Hematopoietic multipotent progenitor cell (in vitro differentiated cells): ENCODE data around the gene EIF2S1. TPM values are rescaled to one million over a fixed set of nuclear protein-coding genes. Genes with fewer than 3 reads are reported as not detected.
"Not testable (repeated sequence)": the region's sequence is repeated elsewhere in the genome, so short reads cannot be mapped to it uniquely, and the experiment has no call there.

Experiments used
- DNase-seq, 3 donors: peaks; one replicate each; pipeline ENCODE4 v3.0.0-alpha.2; 2011 to 2015; ENCODE audit warnings: low read depth in 2 of 3, low spot score in 2 of 3
- total RNA-seq: library from RNA; depleted of rRNA; stranded (reverse); fragments of >200 nt; gene quantifications from one replicate; pipeline ENCODE4 v1.2.3, GENCODE V29; 2012

Gene EIF2S1
- total RNA-seq, 1 donor: 20.2 TPM

DNA sequence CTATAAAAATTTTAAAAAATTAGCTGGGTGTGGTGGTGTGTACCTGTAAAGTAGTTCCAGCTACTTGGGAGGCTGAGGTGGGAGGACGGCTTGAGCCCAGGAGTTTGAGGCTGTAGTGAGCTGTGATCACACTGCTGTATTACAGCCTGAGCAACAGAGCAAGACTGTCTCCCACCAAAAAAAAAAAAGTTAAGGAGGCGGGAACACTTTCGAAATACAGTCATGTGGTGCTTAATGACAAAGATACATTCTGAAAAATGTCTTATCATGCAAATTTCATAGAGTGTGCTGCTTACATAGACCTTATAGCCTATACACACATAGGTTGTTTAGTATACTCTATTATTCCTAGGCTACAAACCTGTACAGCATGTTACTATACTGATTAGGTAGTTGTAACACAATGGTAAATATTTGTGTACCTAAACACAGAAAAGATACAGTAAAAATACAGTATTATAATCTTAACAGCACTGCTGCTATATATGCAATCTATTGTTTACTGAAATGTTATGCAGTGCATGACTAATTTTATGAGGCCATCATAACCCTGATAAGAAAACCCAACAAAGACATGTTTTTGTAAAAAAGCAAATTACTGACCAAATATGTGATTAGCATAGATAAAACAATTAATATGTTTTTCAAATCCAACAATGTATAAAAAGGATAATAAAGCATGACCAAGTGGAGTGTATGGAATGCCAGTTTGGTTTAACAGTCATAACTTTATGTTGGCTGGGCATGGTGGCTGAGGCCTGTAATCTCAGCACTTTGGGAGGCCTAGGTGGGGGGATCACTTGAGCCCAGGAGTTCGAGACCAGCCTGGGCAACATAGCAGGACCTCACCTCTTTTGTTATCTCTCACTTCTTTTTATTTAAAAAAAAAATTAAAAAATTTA, 11.4 kb downstream of the EIF2S1 start:
- no peak for DNase-seq

DNA sequence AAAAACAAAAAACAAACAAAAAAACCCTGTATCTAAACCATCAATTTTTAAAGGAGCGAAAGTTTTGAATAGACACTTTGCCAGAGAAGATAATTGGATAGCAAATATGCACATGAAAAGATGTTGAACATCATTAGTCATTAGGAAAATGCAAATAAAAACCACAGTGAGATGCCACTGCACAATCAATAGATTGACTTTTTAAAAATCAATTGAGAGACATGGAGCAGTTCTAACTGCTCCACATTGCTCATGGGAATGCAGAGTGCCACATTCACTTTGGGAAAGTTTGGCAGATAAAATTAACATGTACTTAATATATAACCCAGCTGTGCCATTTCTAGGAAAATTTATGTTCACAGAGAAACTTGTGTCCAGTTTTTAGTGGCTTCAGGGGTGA, 12.7 kb downstream of the EIF2S1 start:
- no peak for DNase-seq

DNA sequence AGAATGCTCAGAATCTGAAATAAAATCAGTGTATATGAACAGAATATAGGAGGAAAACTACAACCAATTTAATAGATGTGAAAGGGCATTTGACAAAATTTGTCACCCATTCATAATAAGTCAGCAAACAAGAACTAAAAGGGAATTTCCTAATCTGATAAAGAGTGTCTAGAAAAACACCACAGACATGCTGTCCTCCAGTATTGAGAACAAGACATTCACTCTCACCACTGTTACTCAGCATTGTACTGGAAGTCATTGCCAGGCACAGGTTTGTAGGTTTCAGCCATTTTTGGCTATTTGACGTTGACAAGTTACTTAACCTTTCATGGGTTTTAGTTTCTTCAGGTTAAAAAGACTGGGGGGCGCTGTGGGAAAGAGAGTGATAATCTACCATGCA, 13.2 kb downstream of the EIF2S1 start:
- DNase-seq: no peak

DNA sequence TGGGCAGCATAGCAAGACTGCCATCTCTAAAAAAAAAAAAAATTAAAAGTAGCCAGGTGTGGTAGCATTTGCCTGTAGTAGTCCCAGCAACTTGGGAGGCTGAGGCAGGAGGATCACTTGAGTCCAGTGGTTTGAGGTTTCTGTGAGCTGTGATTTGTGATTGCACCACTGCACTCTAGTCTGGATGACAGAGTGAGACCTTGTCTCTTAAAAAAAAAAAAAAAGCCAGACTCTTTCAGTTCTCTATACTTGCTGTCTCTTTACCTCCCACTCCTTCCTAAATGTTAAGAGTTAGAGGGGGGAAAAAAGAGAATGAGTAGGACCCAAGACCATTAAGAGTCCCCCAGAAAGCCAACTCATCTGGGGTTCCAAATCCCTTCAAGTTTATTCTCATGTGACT, 17.8 kb downstream of the EIF2S1 start:
- DNase-seq: no peak

DNA sequence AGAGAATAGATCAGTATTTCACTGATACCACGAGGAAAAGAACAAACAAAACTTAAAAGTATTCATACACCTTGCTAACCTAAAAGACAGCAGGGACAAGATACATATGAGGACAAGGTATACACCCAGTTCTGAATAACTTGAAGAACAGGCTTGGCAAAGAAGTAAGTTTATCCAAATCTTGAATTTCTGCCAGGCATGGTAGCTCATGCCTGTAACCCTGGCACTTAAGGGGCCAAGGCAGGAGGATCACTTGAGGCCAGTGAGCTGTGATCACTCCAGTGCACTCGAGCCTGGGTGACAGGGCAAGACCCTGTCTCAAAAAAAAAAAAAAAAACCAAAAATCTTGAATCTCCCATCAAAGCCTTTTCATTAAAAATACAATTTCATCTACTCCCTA, 25.0 kb downstream of the EIF2S1 start:
- no peak for DNase-seq

DNA sequence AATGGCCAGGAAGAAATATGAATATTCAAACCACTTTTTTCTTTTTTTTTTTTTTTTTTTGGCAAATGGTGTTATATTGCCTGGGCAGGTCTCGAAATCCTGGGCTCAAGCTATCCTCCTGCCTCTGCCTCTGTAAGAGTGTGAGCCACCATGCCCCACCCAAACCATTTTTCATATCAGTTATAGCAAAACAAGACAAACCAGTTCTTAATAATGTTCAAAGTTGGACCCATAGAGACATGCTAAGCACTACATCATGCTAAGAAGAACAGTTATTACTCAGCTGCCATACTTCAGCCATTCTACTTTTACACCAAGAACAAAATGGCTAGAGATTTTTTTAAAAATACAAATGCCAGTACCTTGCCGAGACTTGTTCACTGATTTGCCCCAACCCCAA, 25.5 kb downstream of the EIF2S1 start:
- no peak for DNase-seq

DNA sequence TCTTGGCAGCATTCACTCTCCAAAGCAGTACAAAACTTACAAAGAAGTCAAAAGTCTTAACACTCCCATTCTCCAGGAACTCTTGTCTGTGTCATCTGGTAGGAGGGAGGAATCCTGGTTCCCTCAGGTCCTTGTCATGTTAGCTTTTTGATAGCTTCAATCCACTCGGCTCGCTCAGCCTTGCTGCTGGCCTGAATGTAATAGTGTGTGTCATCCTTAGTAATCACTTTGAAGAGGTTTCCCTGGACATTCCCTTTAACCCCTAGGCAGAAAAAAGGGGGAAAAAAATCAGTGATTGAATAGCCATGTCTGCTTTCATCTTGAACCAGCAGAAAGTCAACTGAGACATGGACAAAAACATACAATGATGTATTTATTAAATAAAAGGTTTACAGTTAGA, 27.1 kb downstream of the EIF2S1 start:
- DNase-seq: no peak

DNA sequence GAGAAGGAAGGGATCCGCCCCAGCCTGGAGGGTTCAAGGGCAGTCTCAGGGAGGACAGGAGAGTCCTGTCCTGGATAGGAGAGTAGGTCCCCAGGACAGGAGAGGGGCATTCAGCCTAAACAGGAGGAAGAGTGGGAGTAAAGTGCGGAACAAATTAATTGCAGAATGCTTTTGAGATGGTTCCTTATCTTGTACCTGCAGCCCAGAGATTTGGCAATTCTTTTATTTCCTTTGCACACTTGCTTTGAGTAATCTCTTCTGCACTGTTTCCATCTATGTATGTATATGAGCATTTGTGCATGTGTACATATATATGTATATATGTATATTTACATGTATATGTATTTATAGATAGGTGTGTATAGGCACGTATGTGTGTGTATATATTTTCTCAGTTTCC, 29.1 kb downstream of the EIF2S1 start:
- peak in 2 of 3 donors; percentile 44 to 57 for DNase-seq

DNA sequence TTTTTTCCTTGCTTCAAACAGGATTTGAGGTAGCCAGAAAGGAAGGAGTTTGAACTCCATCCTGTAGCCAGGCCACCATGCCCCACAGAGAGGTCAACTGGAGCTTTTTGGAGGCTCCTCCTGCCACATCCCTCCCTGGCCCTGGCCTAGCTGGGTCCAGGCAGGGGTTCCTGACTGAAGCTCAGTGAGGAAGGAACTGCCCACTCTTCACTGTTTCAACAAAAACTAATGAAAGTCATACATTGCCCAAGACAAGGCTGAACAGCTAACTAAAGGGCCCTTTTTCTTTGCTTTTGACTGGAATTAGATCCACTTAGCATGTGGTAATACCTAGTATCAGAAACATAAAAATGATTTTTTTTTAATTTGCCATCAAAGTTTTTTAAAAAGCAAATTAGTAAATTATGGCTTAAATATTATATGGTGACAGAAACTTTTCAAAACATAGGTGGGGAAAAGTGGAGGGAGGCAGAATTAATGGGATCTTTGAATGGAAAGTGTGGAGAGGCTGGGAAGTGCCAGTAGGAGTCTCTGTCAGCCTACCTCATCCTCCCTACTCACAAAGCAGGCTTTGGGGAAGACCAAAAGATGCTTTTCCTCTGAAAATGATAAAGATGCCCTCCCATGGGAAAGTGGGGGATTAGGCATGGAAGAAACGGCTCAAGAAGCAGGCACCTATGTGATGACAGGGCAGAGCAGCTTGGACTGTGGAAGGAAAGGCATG, 29.8 kb downstream of the EIF2S1 start:
- no peak for DNase-seq

DNA sequence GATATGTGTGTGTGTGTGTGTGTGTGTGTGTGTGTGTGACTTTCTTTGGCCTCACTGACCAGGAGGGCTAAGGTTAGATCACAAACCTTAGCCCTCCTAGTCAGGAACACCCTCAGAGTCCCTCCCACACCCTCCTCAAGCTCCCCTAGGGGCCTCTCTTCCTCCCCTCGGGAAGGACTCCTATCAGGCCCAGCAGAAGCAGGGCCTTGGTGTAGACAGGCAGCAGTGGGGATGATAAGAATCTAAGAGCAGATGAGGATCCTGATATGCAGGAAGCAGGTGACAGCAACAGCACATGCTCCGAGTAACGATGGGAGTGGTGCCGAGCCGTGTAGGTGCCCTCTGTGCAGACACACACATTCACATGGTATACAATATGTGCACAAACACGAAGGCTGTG, 31.1 kb downstream of the EIF2S1 start:
- peak in 2 of 3 donors; percentile 42 to 68 for DNase-seq

DNA sequence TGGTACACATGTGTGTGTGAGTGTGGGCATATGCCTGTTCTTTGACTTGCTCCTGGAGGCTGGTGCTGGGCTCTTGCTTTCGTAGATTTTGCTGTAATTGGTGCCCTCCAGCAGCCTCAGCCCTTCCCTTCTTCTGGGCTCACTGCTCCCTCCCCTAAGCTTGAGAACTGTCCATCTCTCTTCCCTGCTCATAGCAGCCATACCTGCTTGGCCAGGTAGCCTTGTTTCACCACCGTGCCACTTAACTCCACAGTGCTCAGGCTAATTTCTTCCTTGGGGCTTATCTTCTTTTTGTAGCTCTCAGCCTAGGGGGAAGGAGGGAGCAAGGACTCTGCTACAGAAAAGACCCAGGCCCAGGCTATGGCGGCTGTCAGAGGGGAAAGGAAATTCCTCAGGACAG, 32.0 kb downstream of the EIF2S1 start:
- no peak for DNase-seq

DNA sequence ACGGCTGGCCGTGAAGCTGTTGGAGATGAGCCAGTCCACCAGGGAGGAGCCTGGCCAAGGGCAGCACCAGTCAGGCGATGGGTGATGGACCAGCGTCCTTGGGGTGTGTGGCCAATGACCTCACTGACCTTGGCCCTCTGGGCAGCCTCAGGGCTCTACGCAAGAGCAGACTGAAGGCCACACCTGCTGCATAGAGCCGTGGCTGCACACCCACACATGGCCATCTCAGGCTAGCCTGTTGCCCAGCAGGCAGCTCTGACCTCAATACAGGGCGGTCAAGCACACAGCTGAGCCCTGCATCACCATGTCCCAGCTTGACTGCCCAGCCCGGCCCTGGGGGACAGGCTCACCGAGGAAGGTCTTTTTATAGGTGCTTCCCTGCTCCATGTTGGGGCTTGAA, 32.7 kb downstream of the EIF2S1 start:
- no peak for DNase-seq

DNA sequence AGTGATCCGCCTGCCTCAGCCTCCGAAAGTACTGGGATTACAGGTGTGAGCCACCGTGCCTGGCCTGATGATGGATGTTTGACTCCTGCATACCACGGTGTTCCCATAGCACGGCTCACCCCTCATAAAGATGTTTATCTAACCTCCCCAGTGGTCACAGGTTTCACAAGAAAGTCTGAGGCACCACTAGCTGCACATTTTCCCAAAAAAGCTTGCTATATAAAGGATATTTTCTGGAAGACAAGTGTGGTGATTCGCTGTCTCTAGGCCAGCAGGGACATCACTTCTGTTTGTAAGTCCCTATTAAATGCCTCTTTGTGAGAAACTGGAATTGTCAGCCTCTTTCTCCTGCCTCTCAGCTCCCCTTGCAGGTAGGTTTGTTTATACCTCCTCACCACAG, 33.6 kb downstream of the EIF2S1 start:
- no peak for DNase-seq

DNA sequence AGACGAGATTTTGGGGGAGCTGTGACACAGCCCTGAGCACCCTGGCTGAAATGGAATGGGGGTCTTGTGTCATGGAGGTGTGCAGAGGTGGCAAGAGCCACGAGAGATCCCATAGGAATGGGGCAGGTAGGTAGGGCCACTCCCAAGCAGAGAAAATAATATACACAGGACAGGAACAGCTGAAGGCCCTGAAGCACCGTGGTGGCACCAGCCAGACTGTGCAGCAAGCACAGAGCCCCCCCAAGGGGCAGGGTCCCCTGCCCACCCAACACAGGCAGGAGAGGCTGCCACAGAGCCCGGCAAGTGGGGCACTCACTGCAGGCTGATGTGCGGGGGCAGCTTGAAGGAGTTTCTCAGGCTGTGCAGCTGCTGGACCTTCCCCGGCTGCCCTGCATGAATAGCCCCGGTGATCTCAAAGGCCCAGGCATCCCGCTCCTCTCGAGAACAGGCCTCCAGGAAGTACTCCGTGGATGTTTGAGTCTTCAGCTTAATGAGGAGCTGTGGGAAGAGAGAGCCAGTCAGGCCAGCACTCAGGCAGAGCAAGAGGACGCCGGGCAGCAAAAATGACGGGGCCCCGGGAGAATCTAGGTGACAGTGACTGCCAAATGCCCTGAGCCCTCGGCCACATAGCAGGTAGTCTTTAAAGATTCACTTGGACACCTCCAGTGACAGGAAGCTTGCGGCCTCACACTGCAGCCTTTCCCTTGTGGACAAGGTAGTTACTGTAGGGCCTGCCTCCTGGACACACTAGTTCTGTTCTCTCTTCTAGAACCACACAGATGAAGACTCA, 35.2 kb downstream of the EIF2S1 start:
- DNase-seq: no peak

DNA sequence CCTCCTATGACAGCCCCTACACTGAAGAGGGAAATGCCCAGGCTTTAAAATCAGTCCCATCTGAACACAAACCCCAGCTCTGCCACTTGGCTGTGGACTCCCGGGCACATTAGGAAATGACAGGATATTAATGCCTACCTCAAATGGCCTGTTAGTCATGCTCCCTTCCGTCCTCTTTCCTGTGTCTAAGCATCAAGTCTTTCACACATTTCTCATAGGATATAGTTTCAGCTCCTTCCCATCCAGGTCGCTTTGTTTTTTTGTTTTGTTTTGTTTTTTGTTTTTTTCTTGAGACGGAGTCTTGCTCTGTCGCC, 35.7 kb downstream of the EIF2S1 start:
- DNase-seq: no peak

DNA sequence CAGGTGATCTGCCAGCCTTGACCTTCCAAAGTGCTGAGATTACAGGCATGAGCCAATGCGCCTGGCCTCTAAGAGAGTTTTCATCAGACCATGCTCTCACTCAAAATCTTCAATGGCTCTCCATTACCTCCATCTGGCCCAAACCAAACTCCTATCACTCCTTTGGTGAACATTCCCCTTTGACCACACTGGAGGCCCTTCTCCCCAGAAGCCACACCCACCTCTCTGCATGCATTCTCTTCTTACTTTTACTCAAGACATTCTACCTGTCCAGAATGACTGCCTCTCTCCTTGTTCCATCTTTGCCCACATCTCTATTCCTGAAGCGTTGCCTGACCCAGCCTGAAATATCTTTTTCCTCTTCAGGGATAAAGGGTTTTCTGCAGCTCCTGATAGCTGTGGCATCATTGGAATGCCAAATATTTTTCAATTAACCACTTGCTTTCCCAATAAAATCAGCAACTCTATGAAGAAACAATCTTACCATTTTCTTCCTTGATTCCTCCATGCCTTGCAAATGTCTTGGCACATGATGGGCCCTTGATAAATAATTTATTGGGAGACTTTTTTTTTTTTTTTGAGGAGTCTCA, 36.3 kb downstream of the EIF2S1 start:
- no peak for DNase-seq

DNA sequence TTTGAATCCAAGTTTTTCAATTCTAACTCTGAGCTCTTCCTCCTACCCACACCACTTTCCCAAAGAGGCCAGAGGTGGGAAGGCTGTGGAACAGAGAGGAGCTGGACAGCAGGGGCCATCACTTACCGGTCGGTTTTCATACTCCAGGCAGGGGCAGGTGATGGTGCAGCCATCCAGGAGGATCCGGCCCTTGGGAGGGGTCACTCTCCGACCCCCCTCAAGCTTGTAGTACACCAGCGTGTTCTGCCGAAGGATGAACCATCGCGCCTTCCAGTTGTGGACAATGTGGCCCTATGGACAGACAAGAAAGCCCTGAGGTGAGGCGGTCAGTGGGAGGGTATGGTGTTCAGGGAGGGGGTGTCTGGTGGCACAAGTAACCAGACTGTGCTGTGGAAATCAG, 37.4 kb downstream of the EIF2S1 start:
- no peak for DNase-seq

DNA sequence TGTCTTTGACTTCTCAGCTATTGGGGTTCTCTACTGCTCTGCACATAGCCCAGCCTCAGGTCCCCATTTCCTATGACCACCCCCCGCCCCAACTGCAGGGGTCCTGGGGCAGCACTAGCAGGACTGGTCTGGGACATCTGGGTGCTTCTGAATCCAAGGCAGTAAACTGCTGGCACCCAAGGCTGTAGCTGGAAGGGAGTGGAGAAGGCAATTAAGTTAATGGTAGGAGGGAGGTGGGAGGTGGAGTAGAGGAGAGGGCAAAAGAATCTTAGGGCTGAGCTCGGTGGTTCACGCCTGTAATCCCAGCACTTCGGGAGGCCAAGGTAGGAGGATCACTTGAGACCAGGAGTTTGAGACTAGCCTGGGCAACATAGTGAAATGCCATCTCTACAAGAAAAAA, 40.3 kb downstream of the EIF2S1 start:
- DNase-seq: no peak

DNA sequence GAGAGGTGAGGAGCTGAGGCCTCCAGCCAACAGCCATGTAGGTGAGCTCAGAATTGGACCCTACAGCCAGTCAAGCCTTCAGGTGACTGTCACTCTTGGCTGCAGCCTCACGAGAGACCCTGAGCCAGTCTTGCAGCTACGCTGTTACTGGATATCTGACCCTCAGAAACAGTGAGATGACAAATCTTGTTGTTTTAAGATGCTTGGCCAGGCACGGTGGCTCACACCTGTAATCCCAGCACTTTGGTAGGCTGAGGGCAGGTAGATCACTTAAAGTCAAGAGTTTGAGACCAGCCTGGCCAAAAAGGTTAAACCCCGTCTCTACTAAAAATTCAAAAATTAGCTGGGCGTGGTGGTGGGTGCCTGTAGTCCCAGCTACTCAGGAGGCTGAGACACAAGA, 45.6 kb downstream of the EIF2S1 start:
- DNase-seq: no peak

DNA sequence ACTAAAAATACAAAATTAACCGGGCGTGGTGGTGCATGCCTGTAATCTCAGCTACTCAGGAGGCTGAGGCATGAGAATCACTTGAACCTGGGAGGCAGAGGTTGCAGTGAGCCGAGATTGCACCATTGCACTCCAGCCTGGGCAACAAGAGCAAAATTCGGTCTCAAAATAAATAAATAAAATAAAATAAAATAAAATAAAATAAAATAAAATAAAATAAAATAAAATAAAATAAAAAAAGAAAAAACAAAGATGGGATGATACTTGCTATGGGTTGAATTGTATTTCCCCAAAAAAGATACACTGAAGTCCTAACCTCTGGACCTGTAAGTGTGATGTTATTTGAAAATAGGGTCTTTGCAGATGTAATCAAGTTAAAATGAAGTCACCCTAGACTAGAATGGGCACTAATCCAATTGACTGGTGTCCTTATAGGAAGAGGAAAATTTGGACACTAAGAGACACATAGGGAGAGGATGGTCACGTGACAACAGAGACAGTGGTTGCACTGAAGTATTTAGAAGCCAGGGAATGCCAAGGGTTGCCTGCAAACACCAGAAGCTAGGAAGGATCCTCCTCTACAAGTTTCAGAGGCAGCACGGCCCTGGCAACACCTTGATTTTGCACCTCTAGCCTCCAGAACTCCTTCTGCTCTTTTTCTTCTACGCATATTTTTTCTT, 48.1 kb downstream of the EIF2S1 start:
- DNase-seq: not testable (repeated sequence)

DNA sequence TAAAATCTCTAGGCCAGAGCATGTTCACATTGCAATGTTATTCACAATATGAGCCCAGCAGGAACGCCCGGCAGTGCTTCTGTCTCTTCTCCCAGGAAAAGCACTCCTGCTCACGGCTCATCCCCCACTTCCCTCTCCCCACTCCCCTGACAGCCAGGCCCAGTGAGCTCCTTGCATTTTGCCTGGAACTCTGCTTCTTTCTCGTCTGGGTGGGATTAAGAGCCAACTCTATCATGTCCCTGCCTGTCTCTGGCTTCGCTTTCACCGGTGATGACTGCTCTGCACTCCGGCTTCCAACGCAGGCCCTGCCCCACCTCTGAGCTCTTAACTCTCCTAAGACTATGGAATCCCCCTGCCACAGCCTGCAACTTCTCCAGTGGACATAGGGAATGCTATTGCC, 49.3 kb downstream of the EIF2S1 start:
- DNase-seq: no peak
